ENCODE measurements around the gene NCMAP. TPM values are rescaled to one million over a fixed set of nuclear protein-coding genes. Genes with fewer than 3 reads are reported as not detected.

NCMAP gene
- polyA plus RNA-seq, 1 donor from 2014 or later, result not detected

DNA sequence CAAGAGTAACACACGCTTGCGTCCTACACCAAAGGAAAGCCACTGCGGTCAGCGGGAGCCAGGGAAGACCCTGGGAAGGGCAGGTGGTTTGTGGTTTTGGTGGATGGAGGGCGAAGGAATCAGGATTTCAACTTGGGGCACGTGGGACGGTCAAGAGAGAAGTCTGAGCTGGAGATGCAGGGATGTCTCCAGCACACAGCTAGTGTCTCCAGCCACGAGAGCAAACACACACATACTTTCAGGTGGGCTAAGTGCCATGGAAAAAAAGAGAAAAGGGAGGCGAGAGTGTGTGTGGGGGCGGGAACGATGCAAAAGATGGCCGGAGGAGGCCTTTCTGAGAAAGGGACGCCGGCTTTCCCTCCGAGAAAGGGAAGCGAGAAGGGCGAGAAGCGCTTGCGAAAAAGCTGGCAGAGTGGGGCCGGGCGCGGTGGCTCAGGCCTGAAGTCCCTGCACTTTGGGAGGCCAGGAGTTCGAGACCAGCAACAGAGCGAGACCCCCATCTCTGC is 85.8 kb downstream of the NCMAP start:
- no peaks in the 10 kb centered on the region for H3K36me3 ChIP-seq (ENCODE audit: insufficient read depth, low read length)
- H3K9me3 ChIP-seq (ENCODE audit: low read length), result no peaks in the 10 kb centered on the region
- no peaks in the 10 kb centered on the region for H3K27me3 ChIP-seq (ENCODE audit: insufficient read depth, low read depth, low read length)
- H3K9ac ChIP-seq (ENCODE audit: low read length), result peak overlapping the region; percentile 100
- H2AFZ ChIP-seq (ENCODE audit: low read depth, low read length), result no peak overlapping the region
- no peaks in the 10 kb centered on the region for H3K9me2 ChIP-seq (ENCODE audit: insufficient read depth, low read length)
- H3F3A ChIP-seq (ENCODE audit: insufficient read depth, low read length, poor library complexity, severe bottlenecking), result no peaks in the 10 kb centered on the region
- H3K27ac ChIP-seq (ENCODE audit: low read length), result peak overlapping the region; percentile 100
- TF ChIP-seq EZH2 (IDR thresholded peaks at IDR 0.05; ENCODE audit: borderline replicate concordance, insufficient read depth, low read length, poor library complexity, severe bottlenecking), result no peak
- TF ChIP-seq, protein P1, sequence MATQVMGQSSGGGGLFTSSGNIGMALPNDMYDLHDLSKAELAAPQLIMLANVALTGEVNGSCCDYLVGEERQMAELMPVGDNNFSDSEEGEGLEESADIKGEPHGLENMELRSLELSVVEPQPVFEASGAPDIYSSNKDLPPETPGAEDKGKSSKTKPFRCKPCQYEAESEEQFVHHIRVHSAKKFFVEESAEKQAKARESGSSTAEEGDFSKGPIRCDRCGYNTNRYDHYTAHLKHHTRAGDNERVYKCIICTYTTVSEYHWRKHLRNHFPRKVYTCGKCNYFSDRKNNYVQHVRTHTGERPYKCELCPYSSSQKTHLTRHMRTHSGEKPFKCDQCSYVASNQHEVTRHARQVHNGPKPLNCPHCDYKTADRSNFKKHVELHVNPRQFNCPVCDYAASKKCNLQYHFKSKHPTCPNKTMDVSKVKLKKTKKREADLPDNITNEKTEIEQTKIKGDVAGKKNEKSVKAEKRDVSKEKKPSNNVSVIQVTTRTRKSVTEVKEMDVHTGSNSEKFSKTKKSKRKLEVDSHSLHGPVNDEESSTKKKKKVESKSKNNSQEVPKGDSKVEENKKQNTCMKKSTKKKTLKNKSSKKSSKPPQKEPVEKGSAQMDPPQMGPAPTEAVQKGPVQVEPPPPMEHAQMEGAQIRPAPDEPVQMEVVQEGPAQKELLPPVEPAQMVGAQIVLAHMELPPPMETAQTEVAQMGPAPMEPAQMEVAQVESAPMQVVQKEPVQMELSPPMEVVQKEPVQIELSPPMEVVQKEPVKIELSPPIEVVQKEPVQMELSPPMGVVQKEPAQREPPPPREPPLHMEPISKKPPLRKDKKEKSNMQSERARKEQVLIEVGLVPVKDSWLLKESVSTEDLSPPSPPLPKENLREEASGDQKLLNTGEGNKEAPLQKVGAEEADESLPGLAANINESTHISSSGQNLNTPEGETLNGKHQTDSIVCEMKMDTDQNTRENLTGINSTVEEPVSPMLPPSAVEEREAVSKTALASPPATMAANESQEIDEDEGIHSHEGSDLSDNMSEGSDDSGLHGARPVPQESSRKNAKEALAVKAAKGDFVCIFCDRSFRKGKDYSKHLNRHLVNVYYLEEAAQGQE (IDR thresholded peaks at IDR 0.05; ENCODE audit: borderline replicate concordance), result no peak
- TF ChIP-seq RAD21 (conservative IDR thresholded peaks at IDR 0.05), result no peak
- peak overlapping the region; percentile 100 for H3K4me3 ChIP-seq (ENCODE audit: low read length)
- H3K4me2 ChIP-seq (ENCODE audit: low read length), result peak overlapping the region; percentile 51
- peaks cover 27% of the 10 kb centered on the region for H3K79me2 ChIP-seq (replicated peaks; ENCODE audit: insufficient read depth, low read length)
- H4K20me1 ChIP-seq (ENCODE audit: insufficient read depth), result no peaks in the 10 kb centered on the region

DNA sequence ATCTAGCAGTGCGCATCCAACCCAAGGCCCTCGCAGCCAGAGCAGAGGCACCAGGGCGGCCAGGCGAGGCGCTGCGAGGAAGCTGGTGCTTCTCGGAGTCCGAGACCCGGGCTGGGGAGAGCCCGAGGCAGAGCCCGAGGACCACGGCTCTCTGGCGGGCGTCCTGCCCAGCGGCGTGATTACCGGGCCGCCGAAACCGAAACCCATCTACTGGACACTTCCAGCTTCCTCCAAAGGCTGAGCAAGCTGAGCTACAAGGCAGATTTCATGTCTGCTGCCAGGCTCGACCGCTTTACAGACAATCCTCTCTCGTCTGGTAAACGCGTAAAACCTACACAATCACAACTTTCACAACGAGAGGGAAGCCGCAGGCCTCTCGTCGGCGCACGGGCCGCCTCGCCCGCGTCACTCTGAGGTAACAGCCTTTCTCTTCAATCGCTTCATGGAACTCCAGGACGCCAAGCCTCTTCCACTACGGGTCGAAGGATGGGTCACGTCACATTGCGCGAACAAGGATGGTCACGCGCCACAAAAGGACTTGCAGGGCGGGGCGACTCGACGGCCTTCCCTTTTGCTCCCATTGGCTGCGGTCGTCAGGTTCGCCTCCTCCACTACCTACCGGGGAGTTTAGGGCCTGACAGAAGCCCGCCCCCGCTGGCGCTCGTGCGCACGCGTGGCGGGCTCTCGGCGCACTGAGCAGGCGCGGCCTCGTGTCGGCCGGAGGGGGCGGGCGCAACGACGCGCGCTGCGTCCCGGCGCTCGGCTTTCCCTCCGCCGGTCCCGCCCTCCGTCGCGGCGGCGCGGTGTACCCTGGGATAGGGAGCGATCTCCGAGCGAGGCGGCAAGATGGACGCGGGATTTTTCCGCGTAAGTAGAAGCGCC is 86.8 kb downstream of the NCMAP start, which contains the start of gene SRRM1:
Gene SRRM1, plus strand, starts transcription at position 822 of the 882 bp plus-strand sequence. Its CDS starts 25 bp downstream, at position 847.
- Histone ChIP-seq H3K9ac (ENCODE audit: low read length) (peak within 1 kb of the TSS; percentile 100), H3K9me3 (ENCODE audit: low read length) (no peaks in the 10 kb centered on the region), H3K79me2 (replicated peaks; ENCODE audit: insufficient read depth, low read length) (peaks cover 35% of the 10 kb centered on the region), H3F3A (ENCODE audit: insufficient read depth, low read length, poor library complexity, severe bottlenecking) (no peaks in the 10 kb centered on the region), H3K27ac (ENCODE audit: low read length) (peak within 1 kb of the TSS; percentile 100), H3K36me3 (ENCODE audit: insufficient read depth, low read length) (peaks cover 6% of the 10 kb centered on the region), H4K20me1 (ENCODE audit: insufficient read depth) (no peaks in the 10 kb centered on the region), H2AFZ (ENCODE audit: low read depth, low read length) (peak within 1 kb of the TSS; percentile 91), H3K4me2 (ENCODE audit: low read length) (peak within 1 kb of the TSS; percentile 74), H3K4me3 (ENCODE audit: low read length) (peak within 1 kb of the TSS; percentile 100), H3K9me2 (ENCODE audit: insufficient read depth, low read length) (no peaks in the 10 kb centered on the region), H3K27me3 (ENCODE audit: insufficient read depth, low read depth, low read length) (no peaks in the 10 kb centered on the region)
- TF ChIP-seq EP300 (conservative IDR thresholded peaks at IDR 0.05; ENCODE audit: poor library complexity, severe bottlenecking) (peak; percentile 70), TAF1 (IDR thresholded peaks at IDR 0.05; ENCODE audit: low read depth) (peak; percentile 74), POLR2AphosphoS5 (IDR thresholded peaks at IDR 0.05) (peak; percentile 99), RAD21 (conservative IDR thresholded peaks at IDR 0.05) (peak; percentile 50), SMC3 (conservative IDR thresholded peaks at IDR 0.05; ENCODE audit: poor library complexity) (peak; percentile 53), MXI1 (conservative IDR thresholded peaks at IDR 0.05; ENCODE audit: poor library complexity, severe bottlenecking) (peak; percentile 35), EZH2 (IDR thresholded peaks at IDR 0.05; ENCODE audit: borderline replicate concordance, insufficient read depth, low read length, poor library complexity, severe bottlenecking) (no peak)
- TF ChIP-seq, protein P2, sequence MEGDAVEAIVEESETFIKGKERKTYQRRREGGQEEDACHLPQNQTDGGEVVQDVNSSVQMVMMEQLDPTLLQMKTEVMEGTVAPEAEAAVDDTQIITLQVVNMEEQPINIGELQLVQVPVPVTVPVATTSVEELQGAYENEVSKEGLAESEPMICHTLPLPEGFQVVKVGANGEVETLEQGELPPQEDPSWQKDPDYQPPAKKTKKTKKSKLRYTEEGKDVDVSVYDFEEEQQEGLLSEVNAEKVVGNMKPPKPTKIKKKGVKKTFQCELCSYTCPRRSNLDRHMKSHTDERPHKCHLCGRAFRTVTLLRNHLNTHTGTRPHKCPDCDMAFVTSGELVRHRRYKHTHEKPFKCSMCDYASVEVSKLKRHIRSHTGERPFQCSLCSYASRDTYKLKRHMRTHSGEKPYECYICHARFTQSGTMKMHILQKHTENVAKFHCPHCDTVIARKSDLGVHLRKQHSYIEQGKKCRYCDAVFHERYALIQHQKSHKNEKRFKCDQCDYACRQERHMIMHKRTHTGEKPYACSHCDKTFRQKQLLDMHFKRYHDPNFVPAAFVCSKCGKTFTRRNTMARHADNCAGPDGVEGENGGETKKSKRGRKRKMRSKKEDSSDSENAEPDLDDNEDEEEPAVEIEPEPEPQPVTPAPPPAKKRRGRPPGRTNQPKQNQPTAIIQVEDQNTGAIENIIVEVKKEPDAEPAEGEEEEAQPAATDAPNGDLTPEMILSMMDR (IDR thresholded peaks at IDR 0.05; ENCODE audit: poor library complexity, severe bottlenecking), result peak; percentile 51
- TF ChIP-seq, protein P1 (IDR thresholded peaks at IDR 0.05; ENCODE audit: borderline replicate concordance), result peak; percentile 96
